K562 (cell line): ENCODE results near the gene XPO6. TPM values are rescaled to one million over a fixed set of nuclear protein-coding genes. Genes with fewer than 3 reads are reported as not detected.

Experiments
- ATAC-seq: fragments of 200-7000 bp; cut with Tn5 transposase; 3 replicates; pipeline ENCODE4 v1.9.1; 2020; ENCODE audit warnings: moderate library complexity
- BruUV-seq: library from RNA; stranded (reverse); fragments of 400-500 nt; replicated peaks from 2 replicates; lab custom pipeline; 2021; lab: Mats Ljungman, UMichigan
- CTCF ChIA-PET: fragments of 300-600 bp; formaldehyde crosslinking; extraction: SDS; loops from one replicate; lab custom pipeline; 2021; ENCODE audit warnings: low intra/inter-chr PET ratio; lab: Yijun Ruan, JAX
- POLR2A ChIA-PET: fragments of 300-600, 350-650 bp; sonication (Branson Sonifier 250); formaldehyde crosslinking; extraction: SDS; loops from one replicate; lab custom pipeline; 2021; ENCODE audit warnings: antibody characterized with exemption, inconsistent platforms; lab: Yijun Ruan, JAX
- DNase-seq, 4 experiments: peaks; one replicate each; pipeline versions ENCODE4 v3.0.0 to v3.0.0-alpha.2; 2011 to 2018; ENCODE audit warnings: low spot score in 3 of 4, mixed read lengths in 3 of 4; ENCODE audit errors: extremely low read depth in 1 of 4
- FAIRE-seq: peaks from 2 replicates; lab custom pipeline; 2011; peaks lifted over from hg19 to GRCh38; lab: Jason Lieb, UNC
- H2AFZ ChIP-seq: 2 replicates; pipeline ENCODE4 v1.6.0; 2011; ENCODE audit warnings: low read depth, low read length, control low read depth, inconsistent platforms
- H3K27ac ChIP-seq: fragments of 200-600 bp; 3 replicates; pipeline ENCODE4 v1.8.0; 2011; ENCODE audit warnings: low read depth, mild to moderate bottlenecking, control low read depth, inconsistent platforms, low read length, moderate library complexity, mixed read lengths; ENCODE audit errors: extremely low read depth
- H3K27me3 ChIP-seq, 2 experiments: fragments of 300-600 bp in 1 of 2; 2 replicates in 1 of 2; 3 replicates in 1 of 2; pipeline versions ENCODE4 v1.6.0 to v1.8.0; 2011; ENCODE audit warnings: inconsistent platforms in 2 of 2, low read length in 2 of 2, mild to moderate bottlenecking in 1 of 2, mixed read lengths in 1 of 2, moderate library complexity in 1 of 2; ENCODE audit not compliant: control insufficient read depth in 2 of 2, insufficient read depth in 2 of 2
- H3K36me3 ChIP-seq: fragments of 300-600 bp; 3 replicates; pipeline ENCODE4 v1.8.0; 2011; ENCODE audit warnings: mild to moderate bottlenecking, low read length, inconsistent platforms; ENCODE audit not compliant: control insufficient read depth, insufficient read depth
- H3K4me1 ChIP-seq, 2 experiments: fragments of 200-600 bp in 1 of 2; replicated peaks in 1 of 2; 2 replicates in 1 of 2; 3 replicates in 1 of 2; pipeline versions ENCODE4 v1.5.1 to v1.8.0; 2011; ENCODE audit warnings: inconsistent platforms in 2 of 2, low read length in 2 of 2, mild to moderate bottlenecking in 1 of 2, mixed read lengths in 1 of 2, moderate library complexity in 1 of 2; ENCODE audit not compliant: control insufficient read depth in 2 of 2, insufficient read depth in 2 of 2
- H3K4me2 ChIP-seq: 2 replicates; pipeline ENCODE4 v1.6.1; 2011; ENCODE audit warnings: low read length, control low read depth, inconsistent platforms, mixed read lengths; ENCODE audit not compliant: insufficient read depth
- H3K4me3 ChIP-seq: fragments of 200-600 bp; sonication (generic), shearing (Covaris generic); 2 replicates; pipeline ENCODE4 v1.5.1; 2016; ENCODE audit warnings: control low read depth, inconsistent platforms
- H3K79me2 ChIP-seq: fragments of 200-600 bp; 3 replicates; pipeline ENCODE4 v1.8.0; 2011; ENCODE audit warnings: low read length, inconsistent platforms; ENCODE audit not compliant: control insufficient read depth, insufficient read depth
- H3K9ac ChIP-seq, 2 experiments: 2 replicates each; pipeline versions ENCODE4 v1.6.0 to v1.6.1; 2011; ENCODE audit warnings: low read depth in 2 of 2, low read length in 2 of 2, control low read depth in 1 of 2, inconsistent platforms in 1 of 2, mild to moderate bottlenecking in 1 of 2, mixed read lengths in 1 of 2; ENCODE audit not compliant: insufficient read depth in 1 of 2
- H3K9me1 ChIP-seq: one replicate; pipeline ENCODE4 v1.6.0; 2011; ENCODE audit warnings: inconsistent platforms, mild to moderate bottlenecking, low read length, moderate library complexity; ENCODE audit not compliant: control insufficient read depth, insufficient read depth
- H3K9me3 ChIP-seq: replicated peaks from 2 replicates; pipeline ENCODE4 v1.5.1; 2011; ENCODE audit warnings: low read depth, low read length, inconsistent platforms; ENCODE audit not compliant: control insufficient read depth, insufficient read depth
- H4K20me1 ChIP-seq: replicated peaks from 2 replicates; pipeline ENCODE4 v1.6.1; 2011; ENCODE audit warnings: low read length, inconsistent platforms, mixed read lengths; ENCODE audit not compliant: control insufficient read depth, insufficient read depth
- ETS2 ChIP-seq: IDR thresholded peaks from 2 replicates; pipeline ENCODE4 v1.6.1; 2016; ENCODE audit warnings: borderline replicate concordance, missing genetic modification characterization, mild to moderate bottlenecking, moderate library complexity, missing compliant biosample characterization; ENCODE audit not compliant: poor library complexity, severe bottlenecking
- FOXA3 ChIP-seq, 2 experiments: fragments of 450-650 bp in 1 of 2; sonication (generic) in 1 of 2; formaldehyde crosslinking; IDR thresholded peaks in 1 of 2; conservative IDR thresholded peaks in 1 of 2; 2 replicates each; pipeline versions ENCODE4 v1.4.0 to v1.8.0; 2020 to 2022; ENCODE audit warnings: mild to moderate bottlenecking in 2 of 2, missing genetic modification reagents in 1 of 2
- HBP1 ChIP-seq: fragments of 450-650 bp; formaldehyde crosslinking; IDR thresholded peaks from 2 replicates; pipeline ENCODE4 v1.4.0; 2022; ENCODE audit warnings: missing genetic modification characterization
- HNRNPLL ChIP-seq: fragments of 200-400 bp; formaldehyde crosslinking; IDR thresholded peaks from 2 replicates; pipeline ENCODE4 v1.6.1; 2017; ENCODE audit warnings: low read length, low read depth, mild to moderate bottlenecking; ENCODE audit not compliant: poor library complexity, severe bottlenecking
- MNT ChIP-seq, 2 experiments: fragments of 450-650 bp; conservative IDR thresholded peaks; 2 replicates each; pipeline ENCODE4 v1.6.1; 2017; ENCODE audit warnings: mild to moderate bottlenecking in 2 of 2, moderate library complexity in 2 of 2
- RBM34 ChIP-seq: fragments of 200-400 bp; formaldehyde crosslinking; IDR thresholded peaks from 2 replicates; pipeline ENCODE4 v1.6.1; 2018; ENCODE audit warnings: low read length, borderline replicate concordance; ENCODE audit not compliant: insufficient read depth
- REST ChIP-seq, 2 experiments: fragments of 450-650 bp; formaldehyde crosslinking in 1 of 2; IDR thresholded peaks; 2 replicates each; pipeline versions ENCODE4 v1.4.0 to v1.6.1; 2014 to 2020; ENCODE audit warnings: mild to moderate bottlenecking in 2 of 2, borderline replicate concordance in 1 of 2, low read depth in 1 of 2
- TBL1XR1 ChIP-seq, 2 experiments: IDR thresholded peaks; 2 replicates each; pipeline ENCODE4 v1.6.1; 2012; ENCODE audit warnings: improper control_type of control experiment in 2 of 2, low read length in 2 of 2, mild to moderate bottlenecking in 1 of 2
- WGBS: fragments of 100-300 bp; shearing (Covaris generic); methylation state at CpG from one replicate; pipeline ENCODE4 v1.1.6; 2016; ENCODE audit warnings: low coverage, mixed read lengths; ENCODE audit not compliant: insufficient coverage; ENCODE audit errors: missing lambda C conversion rate; 5-methylcytosine and 5-hydroxymethylcytosine counted together
- in situ Hi-C: fragments of 300-500 bp; cut with MboI; formaldehyde crosslinking; loops from 4 replicates; pipeline ENCODE4 v1.15.0; 2018; ENCODE audit warnings: inconsistent platforms, mixed read lengths
- intact Hi-C: fragments of 100-400 bp; cut with micrococcal nuclease; formaldehyde crosslinking; loops from 2 replicates; pipeline ENCODE4 v1.14.2; 2022
- polyA plus RNA-seq, 8 experiments: library from polyadenylated mRNA; depleted of rRNA in 4 of 8; stranded (reverse) in 5 of 8; unstranded in 3 of 8; fragments of >200 nt; fragmentation: Nextera tagmentation in 2 of 8; fragmentation: Illumina TruSeq in 1 of 8; extraction: Ambion mirVana in 2 of 8; extraction: Trizol in 1 of 8; gene quantifications; 2 replicates each; pipeline versions ENCODE4 v1.2.1 to v1.2.3, GENCODE V29; 2011 to 2014; ENCODE audit warnings: inconsistent platforms in 1 of 8, missing spikeins in 1 of 8
- total RNA-seq, 7 experiments: library from RNA; depleted of rRNA in 6 of 7; stranded (reverse); fragments of >200 nt in 6 of 7; fragmentation: Illumina TruSeq in 2 of 7; extraction: Trizol in 2 of 7; gene quantifications; 2 replicates each; pipeline versions ENCODE4 v1.2.1 to v1.2.3, GENCODE V29; 2011 to 2021; ENCODE audit warnings: low replicate concordance in 1 of 7

Gene XPO6
- total and polyA plus RNA-seq, 9 of the 15 experiments (the other 6 are each of a cell fraction or from before 2014, with no cell fraction given): 11.2 to 196 (median 119) TPM

- no peak for TF ChIP-seq MNT (conservative IDR thresholded peaks at IDR 0.05)
Observed at GRCh38 chr16:28258567-28258966, 46.8 kb upstream of the XPO6 start (continued).

- FAIRE-seq: no peak
- ChIA-PET POLR2A (no interaction called here), CTCF (no interaction called here)
- Histone ChIP-seq H3K27ac (no peak overlapping the region), H3K36me3 (no peaks in the 10 kb centered on the region), H3K79me2 (no peaks in the 10 kb centered on the region), H3K4me1 (peaks cover 0 to 13% of the 10 kb centered on the region in 2 experiments; a peak in 2 of 5 replicates), H3K9me1 (no peaks in the 10 kb centered on the region), H3K4me3 (no peak overlapping the region), H4K20me1 (0 out of 2 replicates have a peak, but pooled peaks cover 10% of the 10 kb centered on the region), H2AFZ (no peak overlapping the region), H3K27me3 (peaks cover 25 to 42% of the 10 kb centered on the region in 2 experiments; a peak in 4 of 5 replicates), H3K9me3 (0 out of 2 replicates have a peak, but pooled peaks cover 1% of the 10 kb centered on the region), H3K9ac (no peak overlapping the region), H3K4me2 (no peak overlapping the region)
- WGBS: 13% methylated on average over 4 of the region's 4 CpGs
- BruUV-seq: no TSS peak
- ATAC-seq: no peak
- in situ Hi-C loops (no loop called here), intact Hi-C loops (no loop called here)
- no peak for DNase-seq
- TF ChIP-seq FOXA3 (CRISPR knock-in tag; conservative IDR thresholded peaks at IDR 0.05 in 1 of 2, IDR thresholded peaks at IDR 0.05 in 1 of 2): no peak
- no peak for TF ChIP-seq HNRNPLL
- TF ChIP-seq TBL1XR1 (IDR thresholded peaks at IDR 0.05; ENCODE audit: low read length in 2 of 2): no peak
- no peak for TF ChIP-seq ETS2
- no peak for TF ChIP-seq REST (IDR thresholded peaks at IDR 0.05; ENCODE audit: borderline replicate concordance)
- no peak for TF ChIP-seq REST (CRISPR knock-in tag; IDR thresholded peaks at IDR 0.05; ENCODE audit: low read depth)
- no peak for TF ChIP-seq HBP1
- no peak for TF ChIP-seq RBM34
Observed at GRCh38 chr16:28257256-28257655, 45.5 kb upstream of the XPO6 start.
